HG03097 (cell line): ENCODE measurements around the gene GJB3.
"Not testable (repeated sequence)": the region's sequence is repeated elsewhere in the genome, so short reads cannot be mapped to it uniquely, and the experiment has no call there.

Experiments
- ATAC-seq: cut with Tn5 transposase; IDR thresholded peaks from one replicate; pipeline ENCODE4 v1.9.1; 2021; ENCODE audit not compliant: unreplicated experiment, low FRiP score

GJB3 gene

DNA sequence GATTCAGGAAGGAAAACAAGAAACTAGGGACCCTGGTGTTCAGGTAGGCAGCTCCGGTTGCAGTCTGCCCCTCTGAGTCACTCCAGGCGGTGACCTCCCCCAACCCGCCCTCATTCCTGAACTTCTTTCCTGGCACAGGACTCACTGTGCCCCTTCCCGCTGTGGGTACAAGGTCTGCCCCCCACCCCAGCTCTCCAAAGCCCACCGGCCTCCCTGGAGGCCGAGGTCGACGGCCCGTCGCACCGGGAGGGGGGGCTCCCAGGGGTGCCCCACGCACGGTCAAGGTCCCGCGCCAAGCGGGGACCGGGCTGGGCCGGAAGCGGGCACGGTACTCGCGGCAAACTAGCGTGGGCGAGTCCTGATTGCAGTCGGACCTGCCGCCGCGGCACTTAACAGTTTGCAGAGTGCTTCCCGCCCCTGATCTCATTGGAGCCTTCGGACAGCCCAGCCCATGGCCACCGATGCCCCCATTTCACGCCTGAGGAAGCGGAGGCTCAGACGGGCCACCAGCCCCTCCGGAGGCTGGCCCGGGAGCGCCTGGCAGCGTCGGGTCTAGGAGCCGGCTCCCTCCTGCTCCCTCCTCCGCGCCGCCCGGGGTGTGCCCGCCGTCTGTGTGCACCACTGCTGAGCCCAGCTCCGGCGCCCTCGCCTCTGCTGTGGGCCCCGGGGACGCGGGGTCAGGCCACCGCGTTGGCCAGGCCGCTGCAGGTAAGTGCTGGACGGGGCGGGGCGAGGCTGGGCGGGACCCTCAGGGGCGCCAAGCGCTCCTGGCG is at the start of gene GJB3:
Gene GJB3, plus strand, starts transcription at position 144 of the 773 bp plus-strand sequence. CDS start 3,549 bp downstream, outside the sequence.
- no peak for ATAC-seq

DNA sequence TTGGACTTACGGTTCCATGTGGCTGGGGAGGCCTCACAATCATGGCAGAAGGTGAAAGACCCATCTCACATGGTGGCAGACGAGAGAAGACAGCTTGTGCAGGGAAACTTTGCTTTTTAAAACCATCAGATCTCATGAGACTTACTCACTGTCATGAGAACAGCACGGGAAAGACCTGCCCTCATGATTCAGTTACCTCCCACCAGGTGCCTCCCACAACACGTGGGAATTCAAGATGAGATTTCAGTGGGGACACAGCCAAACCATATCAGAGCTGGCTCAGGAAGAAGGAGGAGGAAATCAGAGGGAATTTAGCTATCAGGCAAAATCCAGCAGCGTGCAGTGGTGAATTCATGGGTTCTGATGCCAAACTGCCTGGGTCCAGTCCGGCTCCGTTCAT is 48.2 kb upstream of the GJB3 start:
- not testable (repeated sequence) for ATAC-seq

DNA sequence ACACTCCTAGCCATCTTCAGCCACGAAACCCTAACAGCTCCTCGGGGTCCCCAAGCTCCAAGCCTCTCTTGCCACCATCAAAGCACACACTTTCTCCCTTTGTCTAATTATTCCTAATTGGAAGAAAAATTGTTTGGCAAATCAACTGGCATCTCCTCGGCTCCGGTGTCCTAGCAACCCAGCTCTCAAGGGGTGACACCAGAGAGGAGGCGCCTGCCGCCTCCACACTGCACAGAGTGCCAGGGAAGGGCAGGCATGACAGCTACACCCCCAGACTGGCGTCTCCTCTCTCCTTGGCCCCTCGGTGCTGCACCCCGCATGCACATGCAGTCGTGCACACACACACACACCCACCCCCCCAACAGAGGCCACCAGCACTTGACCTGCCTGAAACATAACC is 44.3 kb upstream of the GJB3 start:
- ATAC-seq: no peak

DNA sequence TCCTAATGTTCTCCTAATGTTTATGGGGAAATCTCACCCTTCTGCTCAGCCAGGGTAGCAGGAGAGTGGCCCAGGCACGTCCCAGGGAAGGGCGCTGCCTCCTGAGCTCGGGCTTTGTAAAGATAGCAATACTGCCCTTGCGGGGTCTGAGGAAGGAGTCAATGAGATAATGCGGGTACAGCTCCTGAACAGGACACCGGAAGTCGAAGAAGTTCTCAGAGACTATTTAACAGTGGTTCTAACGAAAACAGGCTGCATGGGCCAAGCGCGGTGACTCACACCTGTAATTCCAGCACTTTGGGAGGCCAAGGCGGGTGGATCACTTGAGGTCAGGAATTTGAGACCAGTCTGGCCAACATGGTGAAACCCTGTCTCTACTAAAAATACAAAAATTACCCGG is 43.8 kb upstream of the GJB3 start:
- not testable (repeated sequence) for ATAC-seq

DNA sequence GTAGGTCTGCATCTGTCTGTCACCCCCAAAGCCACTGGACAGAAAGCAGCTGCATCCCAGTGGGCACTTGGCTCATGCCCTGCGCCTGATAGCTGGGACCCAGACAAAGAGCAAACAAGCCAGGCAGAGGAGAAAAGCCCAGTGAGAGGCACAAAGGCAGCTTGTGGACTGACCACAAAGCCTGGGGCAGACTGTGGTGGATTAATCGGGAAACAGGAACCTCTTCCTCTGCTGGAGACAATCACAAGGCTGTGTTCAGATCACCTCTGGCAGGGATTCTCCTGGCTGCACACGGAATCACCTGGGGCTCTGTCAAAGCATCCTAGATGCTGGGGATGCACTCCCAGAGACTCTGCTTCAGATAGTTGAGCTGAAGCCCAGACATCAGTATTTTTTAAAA is 41.4 kb upstream of the GJB3 start:
- no peak for ATAC-seq

DNA sequence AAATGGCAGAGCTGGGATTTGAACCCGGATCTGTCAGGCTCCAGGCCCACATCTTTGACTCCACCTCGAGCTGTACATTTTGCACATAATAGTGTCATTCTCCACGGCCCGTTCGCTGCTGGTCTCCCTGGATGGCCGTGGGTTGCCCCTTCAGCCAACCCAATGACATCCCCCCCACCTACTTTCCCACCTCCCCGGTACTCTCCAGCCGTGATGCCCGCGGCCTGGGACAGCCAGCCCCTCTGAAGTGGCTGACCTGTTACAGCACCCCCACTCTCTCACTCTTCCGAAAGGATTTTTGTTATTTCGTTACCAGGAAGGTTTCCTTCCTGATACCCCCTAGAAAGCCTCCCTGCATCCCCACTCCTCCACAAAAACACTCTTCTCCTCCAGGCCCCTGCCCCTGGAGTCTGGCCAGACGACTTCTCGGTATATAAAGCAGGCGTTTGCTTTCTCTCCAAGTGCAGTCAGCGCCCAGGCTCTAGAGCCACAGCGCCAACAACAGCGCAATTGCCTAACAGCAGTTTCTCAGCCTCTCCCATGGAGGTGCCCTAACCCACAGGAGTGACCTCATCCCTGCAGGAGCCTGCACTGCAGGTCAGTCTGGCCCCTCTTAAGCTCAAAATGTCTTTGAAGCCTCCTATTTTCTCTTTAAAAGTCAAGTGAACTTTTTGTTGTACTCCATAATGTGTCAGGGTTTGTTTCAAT is 40.7 kb upstream of the GJB3 start:
- no peak for ATAC-seq

DNA sequence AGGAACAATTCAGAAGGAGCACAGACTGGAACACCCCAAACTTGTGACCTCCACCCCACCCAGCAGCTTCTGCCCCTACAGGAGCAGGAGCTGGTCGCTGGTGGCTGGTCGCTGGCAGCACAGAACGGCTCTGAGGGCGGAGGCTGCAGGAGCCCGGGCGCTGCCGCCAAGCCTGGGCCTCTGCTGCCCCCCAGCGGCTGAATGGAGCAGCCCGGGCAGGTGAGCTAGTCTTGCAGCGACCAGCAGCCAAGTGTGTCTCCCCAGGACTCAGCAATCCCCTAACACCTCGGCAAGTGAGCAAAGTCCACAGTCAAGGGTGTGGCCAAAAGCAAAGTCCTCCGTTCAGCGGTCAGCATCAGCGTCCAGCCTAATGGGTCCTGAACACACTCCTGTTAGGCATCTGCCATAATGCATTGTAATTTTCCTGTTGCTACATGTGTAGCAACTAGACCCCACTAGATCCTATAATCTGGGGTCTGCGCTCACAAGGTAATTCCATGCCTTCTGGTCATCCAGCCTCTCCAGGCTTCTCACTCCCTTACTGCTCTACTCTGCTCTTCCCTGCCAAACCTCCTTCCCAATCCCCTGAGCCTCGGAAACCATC is 38.2 kb upstream of the GJB3 start:
- peak; percentile 67 for ATAC-seq

DNA sequence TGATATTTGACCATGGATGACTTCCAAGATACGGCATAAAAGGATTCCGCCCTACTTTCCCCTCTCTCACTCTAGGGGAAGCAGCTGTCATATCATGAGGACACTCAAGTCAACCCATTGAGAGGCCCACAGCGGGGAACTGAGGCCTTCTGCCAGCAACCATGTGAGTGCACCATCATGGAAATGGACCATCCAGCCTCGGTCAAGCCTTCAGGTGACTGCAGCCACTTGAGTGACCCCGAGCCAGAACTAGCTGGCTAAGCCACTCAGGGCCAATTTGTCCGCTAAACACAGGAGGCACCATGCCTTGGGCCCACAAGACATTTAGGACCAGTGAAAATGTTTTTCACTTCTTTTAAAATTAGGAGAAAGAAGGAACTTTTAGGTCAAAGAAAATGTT is 37.2 kb upstream of the GJB3 start:
- ATAC-seq: no peak

DNA sequence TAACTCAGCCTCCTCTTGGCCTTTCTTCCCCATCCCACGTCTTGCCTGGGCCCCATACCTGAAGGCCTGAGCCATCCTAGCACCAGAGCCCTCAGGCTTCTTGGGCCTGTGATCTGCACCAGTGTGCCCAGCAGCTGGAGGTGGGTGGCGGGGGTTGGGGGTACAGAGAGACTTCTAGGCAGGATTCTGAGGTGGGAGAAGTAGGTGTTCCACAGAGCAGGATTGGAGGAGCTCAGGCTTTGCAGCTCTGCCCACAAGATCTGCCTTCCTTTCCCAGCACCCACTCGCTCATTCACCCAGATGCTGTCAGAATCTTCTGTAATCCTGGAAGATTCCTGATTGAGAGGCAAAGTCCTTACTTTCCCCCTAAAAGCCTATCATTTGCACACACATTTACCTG is 36.2 kb upstream of the GJB3 start:
- no peak for ATAC-seq

DNA sequence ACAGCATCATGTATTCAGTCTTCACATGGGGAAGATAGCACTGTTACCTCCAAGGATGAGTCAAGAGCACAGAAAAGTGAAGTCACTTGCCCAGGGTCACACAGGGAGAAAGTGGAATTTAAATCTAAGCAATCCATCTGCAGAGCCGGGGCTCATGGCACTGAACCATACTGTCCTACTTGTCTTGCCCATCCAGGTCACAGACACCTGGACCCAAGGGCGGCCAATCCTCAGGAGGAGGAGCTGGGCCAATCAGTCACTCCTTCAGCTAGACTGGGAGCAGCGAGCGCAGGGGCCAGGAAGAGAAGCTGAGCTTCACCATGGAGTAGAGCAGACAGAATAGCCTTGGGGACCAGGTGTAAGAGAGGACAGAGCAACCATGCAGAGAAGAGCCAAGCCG is 35.3 kb upstream of the GJB3 start:
- ATAC-seq: no peak

DNA sequence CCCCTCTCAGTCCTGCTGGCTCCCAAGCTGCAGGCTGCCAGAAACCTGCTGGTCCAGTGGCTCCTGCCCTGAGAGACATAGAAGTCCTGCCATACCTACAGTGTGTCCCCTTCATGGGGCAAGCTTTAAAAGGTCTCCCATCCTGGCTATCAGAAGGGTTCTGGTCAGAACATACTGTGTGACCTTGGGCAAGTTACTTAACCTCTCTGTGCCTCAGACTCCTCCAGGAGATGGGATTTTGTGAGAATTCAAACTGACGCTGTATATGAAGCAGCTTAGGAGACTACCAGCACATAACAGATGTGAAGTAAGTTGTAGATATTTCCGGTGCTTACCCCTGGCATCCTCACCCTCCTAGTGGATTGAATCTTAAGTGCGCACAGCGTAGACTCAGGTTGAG is 34.9 kb upstream of the GJB3 start:
- ATAC-seq: no peak

DNA sequence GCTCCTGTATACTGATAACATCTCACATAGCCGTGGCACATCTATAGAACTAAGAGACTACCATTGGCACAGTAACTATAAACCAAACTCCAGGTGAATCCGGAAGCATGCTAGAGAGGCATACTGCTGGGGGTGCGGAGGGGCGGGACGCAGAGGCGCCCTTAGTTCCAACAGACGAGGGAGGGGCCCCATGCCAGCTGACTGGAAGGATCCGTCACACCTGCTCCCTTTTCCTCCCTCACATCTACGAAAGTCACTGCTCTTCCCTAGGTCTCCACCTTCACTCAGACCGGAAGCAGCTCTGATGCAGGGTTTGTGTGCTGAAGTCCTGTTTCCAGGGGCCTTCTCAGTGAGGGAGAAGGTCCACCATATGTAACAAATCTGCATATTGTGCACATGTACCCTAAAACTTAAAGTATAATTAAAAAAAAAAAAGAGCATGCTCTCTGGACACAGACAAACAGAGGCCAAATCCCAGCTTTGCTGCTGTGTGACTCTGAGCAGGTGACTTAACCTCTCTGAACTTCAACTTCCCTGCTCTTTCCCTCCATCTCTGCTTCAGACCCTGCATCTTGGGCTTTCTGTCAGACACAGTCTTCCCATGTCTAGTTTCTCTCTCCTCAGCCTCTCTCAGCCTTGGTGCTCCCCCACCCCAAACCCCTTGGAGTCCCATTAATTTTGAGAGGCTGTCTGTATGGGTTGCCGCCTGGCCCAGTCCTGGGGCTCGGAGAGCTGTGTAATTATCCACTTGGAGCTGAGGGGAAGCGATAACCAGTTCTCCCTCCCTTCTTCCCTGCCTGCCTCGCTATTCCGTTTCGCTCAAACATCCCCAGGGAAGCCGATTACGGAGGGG is 34.0 kb upstream of the GJB3 start:
- no peak for ATAC-seq

DNA sequence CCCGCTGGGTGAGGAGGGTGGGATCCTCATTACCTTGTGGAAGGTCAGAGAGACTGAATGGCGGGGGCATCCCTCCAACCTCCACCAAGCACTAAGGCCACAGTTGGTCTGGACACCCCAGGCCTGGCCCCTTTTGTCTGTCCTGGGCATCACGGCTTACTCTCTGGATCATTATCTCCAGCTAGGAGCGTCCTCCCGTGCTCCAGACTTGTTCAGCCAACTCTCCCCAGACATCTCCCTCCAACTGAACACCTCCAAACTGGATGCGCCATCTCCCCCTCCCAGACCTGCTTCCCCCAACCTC is 33.4 kb upstream of the GJB3 start:
- ATAC-seq: no peak

DNA sequence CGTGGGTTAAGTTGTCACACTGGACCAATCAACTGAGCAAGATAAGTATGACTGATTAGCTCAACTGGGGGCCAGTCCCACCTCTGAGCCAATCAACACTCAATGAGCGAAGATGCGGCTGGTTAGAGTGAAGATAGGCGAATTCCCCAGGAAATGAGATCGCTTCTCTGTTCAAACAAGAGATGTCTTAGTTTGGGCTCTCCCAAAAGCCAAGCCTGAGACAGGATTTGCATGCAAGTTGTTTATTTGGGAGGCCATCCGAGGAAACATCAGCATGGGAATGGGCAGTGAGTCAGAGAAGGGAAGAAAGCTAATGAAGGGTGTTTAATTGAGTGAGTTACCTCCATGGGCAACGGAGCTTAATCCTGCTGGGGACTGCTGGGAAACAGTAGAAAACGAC is 31.0 kb upstream of the GJB3 start:
- ATAC-seq: no peak

DNA sequence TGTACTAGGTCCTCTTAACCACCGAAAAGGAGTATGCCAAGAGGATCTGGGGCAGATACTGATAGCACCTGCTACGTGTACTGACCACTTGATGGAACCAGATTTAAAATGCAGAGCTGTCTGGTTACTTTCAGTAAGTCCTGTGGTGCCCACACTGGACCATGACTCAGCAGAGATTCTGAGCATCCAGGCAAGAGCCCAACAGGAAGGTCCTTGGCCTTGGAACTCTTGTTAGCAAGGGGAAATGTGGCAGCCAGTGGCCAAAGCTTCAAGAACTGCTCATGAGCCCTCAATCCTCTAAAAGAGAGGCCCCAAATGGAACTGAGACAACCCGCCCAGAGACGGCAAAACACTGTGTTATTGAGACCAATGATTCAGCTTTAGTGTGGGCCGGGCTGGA is 30.4 kb upstream of the GJB3 start:
- ATAC-seq: no peak

DNA sequence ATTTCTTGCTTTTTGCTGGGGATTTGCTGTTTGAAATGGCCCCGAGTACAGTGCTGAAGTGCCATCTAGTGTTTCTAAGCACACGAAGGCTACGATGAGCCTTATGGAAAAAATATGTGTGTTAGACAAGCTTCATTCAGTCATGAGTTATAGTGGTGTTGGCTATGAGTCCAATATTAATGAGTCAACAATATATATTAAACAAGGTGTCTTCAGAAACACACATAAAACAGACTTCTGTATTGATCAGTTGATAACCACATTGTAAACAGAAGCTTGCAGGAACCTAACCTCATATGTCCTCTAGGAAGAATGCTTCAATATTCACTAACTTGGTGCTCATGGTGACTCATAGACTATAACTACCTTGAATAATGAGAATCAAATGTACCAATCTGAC is 27.9 kb upstream of the GJB3 start:
- no peak for ATAC-seq

DNA sequence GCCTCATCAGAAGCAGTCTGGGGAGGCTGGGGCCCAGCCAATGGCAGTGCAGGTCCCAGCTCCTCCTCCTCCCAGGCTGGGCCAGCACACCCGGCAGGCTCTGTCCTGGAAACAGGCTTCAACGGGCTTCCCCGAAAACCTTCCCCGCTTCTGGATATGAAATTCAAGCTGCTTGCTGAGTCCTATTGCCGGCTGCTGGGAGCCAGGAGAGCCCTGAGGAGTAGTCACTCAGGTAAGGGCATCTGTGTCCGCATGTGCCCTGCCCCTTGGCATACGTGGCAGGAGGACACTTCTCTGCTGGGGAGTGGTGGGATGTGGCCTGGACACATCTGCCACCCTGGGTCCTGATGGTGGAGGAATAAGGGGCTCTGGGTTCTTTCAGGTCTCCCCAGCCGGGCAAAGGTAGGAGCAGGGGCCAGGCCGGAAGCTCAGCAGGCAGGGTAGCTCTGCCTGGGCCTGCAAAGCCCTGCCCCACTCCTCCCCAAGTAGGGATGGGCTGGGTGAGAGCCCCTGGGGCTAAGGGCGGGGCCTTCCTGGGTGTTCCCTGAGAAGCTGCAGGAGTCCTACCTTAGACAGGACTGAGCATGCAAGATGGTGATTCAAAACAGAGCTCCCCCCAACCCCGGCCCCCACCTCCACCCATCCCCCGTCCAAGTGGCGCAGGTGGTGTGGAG is 25.9 kb upstream of the GJB3 start, which contains the start of gene GJB5:
Gene GJB5, plus strand, starts transcription at position 84 of the 674 bp plus-strand sequence. CDS start 2,284 bp downstream, outside the sequence.
- ATAC-seq: no peak

DNA sequence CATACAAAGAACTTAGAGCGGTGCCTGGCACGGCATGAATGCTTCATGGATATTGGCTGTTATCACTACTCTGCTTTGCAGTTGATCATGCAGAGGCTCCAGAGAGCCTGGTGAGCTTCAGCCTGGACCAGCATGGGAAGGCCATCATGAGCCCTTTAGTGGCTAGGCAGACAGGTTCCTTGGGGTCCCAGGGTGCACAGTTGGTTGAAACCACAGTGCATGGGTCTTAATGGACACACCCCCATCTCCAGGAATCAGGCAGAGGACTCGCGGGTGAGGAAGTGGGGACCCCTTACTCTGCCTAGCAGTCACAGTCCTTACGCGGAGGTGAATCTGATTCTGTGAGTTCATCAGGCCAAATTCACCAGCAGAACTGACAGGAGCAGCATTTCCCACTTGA is 25.1 kb upstream of the GJB3 start:
- ATAC-seq: no peak

DNA sequence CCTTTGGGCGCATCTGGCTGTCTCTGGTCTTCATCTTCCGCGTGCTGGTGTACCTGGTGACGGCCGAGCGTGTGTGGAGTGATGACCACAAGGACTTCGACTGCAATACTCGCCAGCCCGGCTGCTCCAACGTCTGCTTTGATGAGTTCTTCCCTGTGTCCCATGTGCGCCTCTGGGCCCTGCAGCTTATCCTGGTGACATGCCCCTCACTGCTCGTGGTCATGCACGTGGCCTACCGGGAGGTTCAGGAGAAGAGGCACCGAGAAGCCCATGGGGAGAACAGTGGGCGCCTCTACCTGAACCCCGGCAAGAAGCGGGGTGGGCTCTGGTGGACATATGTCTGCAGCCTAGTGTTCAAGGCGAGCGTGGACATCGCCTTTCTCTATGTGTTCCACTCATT is 23.6 kb upstream of the GJB3 start:
- no peak for ATAC-seq

DNA sequence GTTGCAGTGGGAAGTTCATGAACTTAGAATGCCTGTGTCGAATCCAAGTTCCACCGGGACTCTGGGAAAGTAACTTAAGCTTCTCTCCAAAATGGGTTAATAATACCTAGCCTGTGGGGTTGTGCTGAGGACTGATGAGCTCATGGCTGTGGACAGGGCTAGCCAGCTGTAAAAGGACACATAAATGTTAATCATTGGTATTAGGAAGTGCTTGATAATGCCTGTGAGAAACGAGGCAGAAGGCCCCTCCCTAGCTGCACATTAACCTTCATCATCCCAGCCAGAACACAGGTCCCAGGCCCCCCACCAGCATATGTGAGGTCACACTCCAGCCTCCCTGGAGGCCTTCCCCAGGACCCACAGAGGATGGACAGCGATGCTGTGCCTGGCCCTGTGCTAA is 22.3 kb upstream of the GJB3 start:
- ATAC-seq: no peak
